Measurements from ENCODE around the gene CLBA1. TPM values are rescaled to one million over a fixed set of nuclear protein-coding genes. Genes with fewer than 3 reads are reported as not detected.

The CLBA1 gene
- total and polyA plus RNA-seq, 9 of the 15 experiments (the other 6 are each of a cell fraction or from before 2014, with no cell fraction given) = 0.04 to 3.9 (median 2.6) TPM

- TF ChIP-seq ZNF133 (CRISPR knock-in tag; IDR thresholded peaks at IDR 0.05) (no peak), HLTF (IDR thresholded peaks at IDR 0.05) (no peak), MITF (IDR thresholded peaks at IDR 0.05) (no peak), HEY1 (CRISPR knock-in tag; IDR thresholded peaks at IDR 0.05; ENCODE audit: borderline replicate concordance) (no peak)
These were observed 43.9 kb upstream of the CLBA1 start (continued) for GRCh38 chr14:104941508-104942365.

- Histone ChIP-seq H3K36me3 (ENCODE audit: control insufficient read depth, insufficient read depth, low read length) (no peaks in the 10 kb centered on the region), H3K9me3 (replicated peaks; ENCODE audit: control insufficient read depth, insufficient read depth, low read depth, low read length) (no peaks in the 10 kb centered on the region), H2AFZ (ENCODE audit: low read depth, low read length) (no peak overlapping the region), H3K4me2 (ENCODE audit: insufficient read depth, low read length) (no peak overlapping the region), H3K4me1 (replicated peaks in 1 of 2; ENCODE audit: control insufficient read depth in 2 of 2, insufficient read depth in 2 of 2, low read length in 2 of 2) (no peaks in the 10 kb centered on the region; a peak in 1 of 5 replicates), H3K79me2 (ENCODE audit: control insufficient read depth, insufficient read depth, low read length) (no peaks in the 10 kb centered on the region), H3K4me3 (no peak overlapping the region), H3K27ac (ENCODE audit: extremely low read depth, low read depth, low read length) (no peak overlapping the region), H3K27me3 (ENCODE audit: control insufficient read depth in 2 of 2, insufficient read depth in 2 of 2, low read length in 2 of 2) (peaks cover 7 to 56% of the 10 kb centered on the region in 2 experiments; a peak in 4 of 5 replicates), H4K20me1 (replicated peaks; ENCODE audit: control insufficient read depth, insufficient read depth, low read length) (no peaks in the 10 kb centered on the region; the same call in 1 of the 2 replicates), H3K9ac (ENCODE audit: insufficient read depth in 1 of 2, low read depth in 2 of 2, low read length in 2 of 2) (no peak overlapping the region), H3K9me1 (ENCODE audit: control insufficient read depth, insufficient read depth, low read length) (no peaks in the 10 kb centered on the region)
- DNase-seq (ENCODE audit: extremely low read depth in 1 of 4, low spot score in 3 of 4) (no peak), ATAC-seq (no peak), FAIRE-seq (no peak)
- intact Hi-C loops (cut with micrococcal nuclease) = no loop called here
- in situ Hi-C loops (cut with MboI) = no loop called here
- WGBS (ENCODE audit: insufficient coverage, low coverage, missing lambda C conversion rate) = 33% methylated on average over 10 of the region's 16 CpGs
- CTCF ChIA-PET (ENCODE audit: low intra/inter-chr PET ratio) = no interaction called here
- POLR2A ChIA-PET = interaction anchor here (0.6 kb wide), 1 partner anchor 234 kb away, joined by 3 read pairs; no protein-coding TSS in a partner anchor
- no TSS peak for BruUV-seq (replicated peaks)
- TF ChIP-seq IFI16 (CRISPR knock-in tag; IDR thresholded peaks at IDR 0.05) (no peak), ZNF511 (CRISPR knock-in tag; IDR thresholded peaks at IDR 0.05) (no peak), POLR3A (IDR thresholded peaks at IDR 0.05; ENCODE audit: borderline replicate concordance, extremely low read depth, insufficient read depth, insufficient read length) (no peak), ZC3H11A (IDR thresholded peaks at IDR 0.05; ENCODE audit: low read depth, low read length) (no peak), SAFB (IDR thresholded peaks at IDR 0.05; ENCODE audit: borderline replicate concordance, low read depth, low read length) (no peak), ZFX (CRISPR knock-in tag; IDR thresholded peaks at IDR 0.05) (no peak), HOMEZ (CRISPR knock-in tag; IDR thresholded peaks at IDR 0.05) (no peak), UBTF (IDR thresholded peaks at IDR 0.05; ENCODE audit: borderline replicate concordance in 1 of 2, low read depth in 2 of 2, low read length in 2 of 2) (no peak), RBM17 (IDR thresholded peaks at IDR 0.05; ENCODE audit: borderline replicate concordance, low read depth, low read length) (no peak), IRF2 (CRISPR knock-in tag; IDR thresholded peaks at IDR 0.05) (no peak)
These were observed 43.0 kb upstream of the CLBA1 start for GRCh38 chr14:104942586-104942985.

Data from K562 (cell line).